GM18498 (cell line): ENCODE results near the gene METAP1D.
"Not testable (repeated sequence)": the region's sequence is repeated elsewhere in the genome, so short reads cannot be mapped to it uniquely, and the experiment has no call there.

ENCODE experiments used
- ATAC-seq: cut with Tn5 transposase; IDR thresholded peaks from one replicate; pipeline ENCODE4 v1.9.1; 2021; ENCODE audit warnings: mild to moderate bottlenecking, moderate library complexity; ENCODE audit not compliant: unreplicated experiment

METAP1D gene

GRCh38 chr2:172047566-172048507 is 48.1 kb downstream of the METAP1D start:
- ATAC-seq, result no peak

GRCh38 chr2:172048508-172049503 is 49.1 kb downstream of the METAP1D start:
- ATAC-seq, result no peak

- no peak for ATAC-seq
Measured at GRCh38 chr2:172049567-172050120, 49.9 kb downstream of the METAP1D start.

GRCh38 chr2:172050479-172051125 is 50.8 kb downstream of the METAP1D start:
- no peak for ATAC-seq

- no peak for ATAC-seq
Measured at GRCh38 chr2:172052000-172052983, 52.5 kb downstream of the METAP1D start.

GRCh38 chr2:172053486-172053885 is 53.7 kb downstream of the METAP1D start:
- no peak for ATAC-seq

GRCh38 chr2:172056293-172056692 is 56.5 kb downstream of the METAP1D start:
- ATAC-seq, result no peak

- no peak for ATAC-seq
Measured at GRCh38 chr2:172058660-172059059, 58.9 kb downstream of the METAP1D start.

- not testable (repeated sequence) for ATAC-seq
Measured at GRCh38 chr2:172060118-172060517, 60.4 kb downstream of the METAP1D start.

- ATAC-seq, result no peak
Measured at GRCh38 chr2:172062402-172063004, 62.8 kb downstream of the METAP1D start.

- no peak for ATAC-seq
Measured at GRCh38 chr2:172063446-172063845, 63.7 kb downstream of the METAP1D start.

- no peak for ATAC-seq
Measured at GRCh38 chr2:172065111-172065510, 65.4 kb downstream of the METAP1D start.

- no peak for ATAC-seq
Measured at GRCh38 chr2:172066394-172066886, 66.7 kb downstream of the METAP1D start.

GRCh38 chr2:172067905-172068304 is 68.2 kb downstream of the METAP1D start:
- not testable (repeated sequence) for ATAC-seq

GRCh38 chr2:172070936-172071335 is 71.2 kb downstream of the METAP1D start:
- ATAC-seq, result no peak

- no peak for ATAC-seq
Measured at GRCh38 chr2:172072303-172072702, 72.5 kb downstream of the METAP1D start.

GRCh38 chr2:172072706-172073105 is 73.0 kb downstream of the METAP1D start:
- ATAC-seq, result no peak

- no peak for ATAC-seq
Measured at GRCh38 chr2:172073518-172073917, 73.8 kb downstream of the METAP1D start.

GRCh38 chr2:172074254-172074653 is 74.5 kb downstream of the METAP1D start:
- no peak for ATAC-seq
